SK-N-MC (cell line): ENCODE results near the gene RAC2.

Source experiments
- DNase-seq: peaks from one replicate; pipeline ENCODE4 v3.0.0-alpha.2; 2011; ENCODE audit warnings: low read depth, low spot score
- H3K27ac ChIP-seq: fragments of 200-600 bp; sonication (generic); 2 replicates; pipeline ENCODE4 v1.5.1; 2016; ENCODE audit warnings: mixed run types
- H3K36me3 ChIP-seq: fragments of 200-600 bp; sonication (generic); 2 replicates; pipeline ENCODE4 v1.6.1; 2017; ENCODE audit warnings: antibody characterized with exemption, low read length, mixed read lengths; ENCODE audit not compliant: insufficient read depth
- H3K4me3 ChIP-seq: fragments of 200-600 bp; sonication (generic); 2 replicates; pipeline ENCODE4 v1.5.1; 2016
- H3K9ac ChIP-seq: fragments of 200-600 bp; sonication (generic); 2 replicates; pipeline ENCODE4 v1.8.0; 2017; ENCODE audit warnings: mixed run types, mixed read lengths; ENCODE audit not compliant: insufficient read length
- H3K9me3 ChIP-seq: fragments of 200-600 bp; sonication (generic); 2 replicates; pipeline ENCODE4 v1.6.1; 2017; ENCODE audit warnings: low read depth, mild to moderate bottlenecking, antibody characterized with exemption, low read length, moderate library complexity, mixed read lengths
- EZH2 ChIP-seq: fragments of 200-600 bp; sonication (generic); IDR thresholded peaks from one replicate; pipeline ENCODE4 v1.6.1; 2017; ENCODE audit warnings: antibody characterized with exemption
- FOXP2 ChIP-seq: optimal IDR thresholded peaks from 2 replicates; pipeline ENCODE3; 2011; ENCODE audit warnings: mild to moderate bottlenecking, moderate library complexity; ENCODE audit not compliant: insufficient read depth; ENCODE audit errors: extremely low read length, control extremely low read depth
- POLR2AphosphoS5 ChIP-seq: IDR thresholded peaks from 2 replicates; pipeline ENCODE4 v1.6.1; 2012; ENCODE audit warnings: mild to moderate bottlenecking, low read depth, low read length, borderline replicate concordance

The RAC2 gene

DNA sequence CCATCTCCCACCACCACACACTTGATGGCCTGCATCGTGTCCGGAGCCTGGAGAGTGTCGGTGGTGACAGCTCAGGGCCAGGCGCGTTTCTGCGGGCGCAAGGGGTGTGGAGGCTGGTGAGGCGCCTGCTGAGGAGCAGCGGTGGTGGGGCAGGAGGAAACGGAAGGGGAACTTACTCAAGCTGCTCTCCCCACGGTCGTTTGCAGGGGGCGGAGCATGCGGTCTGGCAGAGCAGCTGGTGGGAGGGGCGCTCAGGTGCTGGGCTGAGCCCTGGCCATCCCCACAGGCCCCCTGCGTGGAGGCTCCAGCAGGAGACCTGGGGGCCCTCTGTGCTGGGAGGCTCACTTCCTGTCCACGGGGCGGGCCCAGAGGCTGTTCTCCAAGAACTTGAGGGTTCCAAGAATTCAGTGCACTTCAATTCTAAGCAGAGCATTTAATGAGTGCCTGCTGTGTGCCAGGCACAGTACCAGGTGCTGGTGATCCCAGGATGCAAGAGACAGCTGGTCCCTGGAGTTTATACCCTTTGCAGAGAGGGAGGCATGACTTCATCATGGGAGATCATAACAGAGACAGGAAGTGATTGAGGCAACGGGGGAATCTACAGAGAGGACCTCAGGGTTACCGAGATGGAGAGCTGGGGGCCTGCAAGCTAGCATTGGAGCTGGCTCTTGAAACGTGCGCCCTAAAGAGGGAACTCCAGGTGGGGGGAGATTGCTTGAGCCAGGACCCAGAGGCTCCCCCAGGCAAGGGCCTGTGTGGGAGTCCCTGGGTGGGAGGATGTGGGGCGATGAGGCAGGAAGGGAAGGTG is at the start of gene RAC2:
Gene RAC2 (minus strand): TSS at position 156 of the 808 bp plus-strand sequence. CDS start 121 bp downstream, at position 35.
- Histone ChIP-seq H3K9ac (peak within 1 kb of the TSS; percentile 15), H3K9me3 (no peaks in the 10 kb centered on the region), H3K36me3 (no peaks in the 10 kb centered on the region), H3K4me3 (peak within 1 kb of the TSS; percentile 66), H3K27ac (no peak within 1 kb of the TSS)
- DNase-seq = no peak
- TF ChIP-seq POLR2AphosphoS5 = no peak
- no peak for TF ChIP-seq EZH2
- no peak for TF ChIP-seq FOXP2

DNA sequence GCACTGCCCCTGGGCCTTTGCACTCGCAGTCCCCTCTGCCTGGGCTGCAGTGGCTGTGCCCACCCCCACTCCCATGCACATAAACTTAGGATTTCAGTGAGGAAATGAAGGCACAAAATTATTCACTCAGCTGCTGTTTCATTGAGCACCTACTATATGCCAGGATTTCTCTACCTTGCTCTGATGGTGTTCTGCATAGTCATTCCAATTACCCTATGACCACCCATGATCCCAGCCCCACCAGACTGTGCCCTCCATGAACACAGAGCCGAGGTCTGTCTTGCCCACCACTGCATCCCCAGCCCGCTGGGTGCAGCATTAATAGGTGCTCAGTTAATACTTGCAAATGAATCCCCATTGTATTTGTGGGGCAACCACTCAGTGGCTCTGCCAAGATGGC is 49.1 kb upstream of the RAC2 start:
- no peaks in the 10 kb centered on the region for H3K9me3 ChIP-seq
- H3K27ac ChIP-seq = no peak overlapping the region
- TF ChIP-seq FOXP2 (no peak), EZH2 (no peak), POLR2AphosphoS5 (no peak)
- no peak for DNase-seq
- H3K9ac ChIP-seq = no peak overlapping the region
- no peaks in the 10 kb centered on the region for H3K36me3 ChIP-seq
- no peak overlapping the region for H3K4me3 ChIP-seq

DNA sequence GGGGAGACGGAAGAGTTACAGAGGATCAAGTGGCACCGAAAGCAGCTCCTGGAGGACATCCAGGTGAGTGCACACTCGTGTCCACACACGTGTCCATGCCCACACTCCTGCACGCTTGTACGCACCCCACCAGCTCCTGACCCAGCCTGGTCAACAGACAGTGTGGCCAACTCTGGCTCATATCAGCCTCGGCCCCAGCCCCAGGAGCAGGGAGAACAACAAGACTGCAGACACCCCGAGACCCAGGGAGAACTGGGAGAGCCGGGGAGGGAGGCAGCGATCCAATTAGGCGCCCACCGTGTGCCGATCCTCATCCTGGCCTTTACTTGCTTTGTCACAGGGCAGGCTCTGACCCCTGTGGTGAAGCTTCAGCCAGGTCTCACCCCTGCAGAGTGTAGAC is 48.6 kb upstream of the RAC2 start:
- H3K27ac ChIP-seq = no peak overlapping the region
- H3K9ac ChIP-seq = no peak overlapping the region
- TF ChIP-seq EZH2 = no peak
- TF ChIP-seq POLR2AphosphoS5 = no peak
- H3K36me3 ChIP-seq = no peaks in the 10 kb centered on the region
- no peak overlapping the region for H3K4me3 ChIP-seq
- H3K9me3 ChIP-seq = no peaks in the 10 kb centered on the region
- no peak for DNase-seq

DNA sequence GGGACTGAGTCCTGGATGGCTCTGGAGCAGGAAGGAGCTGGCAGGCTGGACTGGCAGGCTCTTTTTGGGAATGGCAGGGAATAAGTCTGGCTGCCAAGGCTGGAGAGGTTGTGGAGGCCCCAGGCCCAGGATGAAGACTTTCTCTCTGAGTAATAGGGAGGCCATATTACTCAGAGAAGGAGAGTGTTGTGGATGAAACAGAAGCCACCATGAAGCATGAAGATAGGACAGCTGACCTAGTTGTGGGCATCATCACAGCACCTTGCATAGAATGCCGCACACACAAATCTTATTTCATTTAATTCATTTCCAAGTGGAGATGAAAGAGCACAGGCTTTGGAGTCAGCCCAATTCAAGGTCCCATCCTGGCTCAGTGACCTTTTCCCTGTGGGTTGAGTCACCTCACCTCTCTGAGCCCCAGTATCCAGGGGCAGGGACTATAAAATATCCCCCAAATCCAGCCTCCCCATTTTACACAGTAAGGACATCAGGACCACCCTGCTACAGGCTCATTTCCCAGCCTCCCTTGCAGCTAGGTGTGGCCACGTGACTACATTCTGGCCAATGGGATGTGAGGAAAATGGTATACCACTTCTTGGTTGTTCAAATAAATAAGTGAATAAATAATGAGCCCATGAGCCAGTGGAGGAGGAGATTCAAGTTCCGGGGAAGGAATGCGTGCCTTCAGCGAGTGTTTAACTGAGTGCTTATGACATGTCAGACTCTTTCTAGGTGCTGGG is 47.7 kb upstream of the RAC2 start:
- TF ChIP-seq EZH2 (no peak), FOXP2 (no peak), POLR2AphosphoS5 (no peak)
- H3K9me3 ChIP-seq = no peaks in the 10 kb centered on the region
- H3K27ac ChIP-seq = no peak overlapping the region
- no peak for DNase-seq
- H3K4me3 ChIP-seq = no peak overlapping the region
- H3K36me3 ChIP-seq = no peaks in the 10 kb centered on the region
- H3K9ac ChIP-seq = no peak overlapping the region

DNA sequence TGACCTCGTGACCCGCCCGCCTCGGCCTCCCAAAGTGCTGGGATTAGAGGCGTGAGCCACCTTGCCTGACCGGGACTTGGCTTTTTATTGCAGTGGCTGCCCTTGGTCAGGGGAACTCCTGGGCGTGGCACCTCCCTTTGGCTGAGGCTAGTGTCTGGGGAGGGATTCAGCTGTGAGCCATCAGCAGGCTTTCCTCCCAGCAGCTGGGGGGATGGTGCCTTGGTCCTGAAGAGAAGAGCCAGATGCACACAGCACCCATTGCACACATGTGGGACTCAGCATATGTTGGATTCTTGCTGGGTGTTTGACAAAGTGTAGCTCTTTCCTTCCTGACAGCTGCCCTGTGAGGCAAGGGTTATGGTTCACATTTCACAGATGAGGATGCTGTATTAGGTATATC is 46.7 kb upstream of the RAC2 start:
- Histone ChIP-seq H3K4me3 (no peak overlapping the region), H3K36me3 (no peaks in the 10 kb centered on the region), H3K27ac (no peak overlapping the region), H3K9ac (no peak overlapping the region), H3K9me3 (no peaks in the 10 kb centered on the region)
- no peak for DNase-seq
- TF ChIP-seq EZH2 = no peak
- no peak for TF ChIP-seq FOXP2
- no peak for TF ChIP-seq POLR2AphosphoS5

DNA sequence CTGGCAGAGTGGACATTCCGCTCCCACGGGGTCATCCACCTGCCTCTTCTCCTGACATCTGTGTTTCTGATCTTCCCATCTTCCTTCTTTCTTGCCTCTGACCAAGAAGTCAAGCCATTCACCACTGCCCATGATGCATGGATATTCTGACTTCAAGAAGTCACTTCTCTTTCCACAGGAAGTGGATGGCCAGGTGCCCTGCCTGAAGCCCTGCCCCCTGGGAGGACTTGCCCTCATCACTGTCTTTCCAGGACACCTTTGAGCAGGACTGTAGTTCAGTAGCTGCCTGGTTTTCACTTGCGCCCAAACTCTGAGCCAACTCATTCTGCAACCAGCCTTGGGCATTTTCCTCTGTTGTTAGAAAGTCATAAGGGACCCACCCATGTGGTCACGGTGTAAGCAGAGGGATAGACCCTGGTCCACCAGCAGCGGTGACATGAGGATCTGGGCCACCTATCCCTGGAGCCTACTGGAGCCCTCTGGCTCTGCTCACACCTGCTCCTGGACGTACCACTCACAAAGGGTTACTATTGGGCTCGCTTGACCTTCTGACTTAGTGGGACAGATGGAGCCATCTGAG is 45.2 kb upstream of the RAC2 start:
- no peak for DNase-seq

DNA sequence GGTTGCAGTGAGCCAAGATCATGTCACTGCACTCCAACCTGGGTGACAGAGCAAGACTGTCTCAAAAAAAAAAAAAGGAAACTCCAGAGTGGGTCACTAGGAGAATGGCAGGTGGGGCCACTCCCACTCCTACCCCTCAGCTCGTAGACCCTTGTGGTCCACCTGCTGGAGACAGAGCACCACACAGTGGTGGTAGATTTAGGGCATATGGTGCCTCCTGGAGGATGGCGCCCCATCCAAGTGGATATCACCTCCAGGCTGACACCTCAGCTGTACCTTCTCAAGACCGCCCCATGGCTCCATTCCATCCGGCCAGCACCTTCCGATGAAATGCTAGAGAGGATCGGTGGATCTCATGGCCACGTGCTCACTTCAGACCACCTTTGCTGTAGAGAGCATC is 44.5 kb upstream of the RAC2 start:
- H3K9ac ChIP-seq = no peak overlapping the region
- no peak overlapping the region for H3K4me3 ChIP-seq
- TF ChIP-seq EZH2 = no peak
- TF ChIP-seq POLR2AphosphoS5 = no peak
- no peak for TF ChIP-seq FOXP2
- no peak for DNase-seq
- no peak overlapping the region for H3K27ac ChIP-seq
- no peaks in the 10 kb centered on the region for H3K36me3 ChIP-seq
- H3K9me3 ChIP-seq = no peaks in the 10 kb centered on the region

More for the DNA sequence above, 45.2 kb upstream of the RAC2 start:
- no peak overlapping the region for H3K4me3 ChIP-seq
- TF ChIP-seq POLR2AphosphoS5 = no peak
- no peak for TF ChIP-seq FOXP2
- no peak for TF ChIP-seq EZH2
- H3K9ac ChIP-seq = no peak overlapping the region
- H3K9me3 ChIP-seq = no peaks in the 10 kb centered on the region
- H3K27ac ChIP-seq = no peak overlapping the region
- H3K36me3 ChIP-seq = no peaks in the 10 kb centered on the region

DNA sequence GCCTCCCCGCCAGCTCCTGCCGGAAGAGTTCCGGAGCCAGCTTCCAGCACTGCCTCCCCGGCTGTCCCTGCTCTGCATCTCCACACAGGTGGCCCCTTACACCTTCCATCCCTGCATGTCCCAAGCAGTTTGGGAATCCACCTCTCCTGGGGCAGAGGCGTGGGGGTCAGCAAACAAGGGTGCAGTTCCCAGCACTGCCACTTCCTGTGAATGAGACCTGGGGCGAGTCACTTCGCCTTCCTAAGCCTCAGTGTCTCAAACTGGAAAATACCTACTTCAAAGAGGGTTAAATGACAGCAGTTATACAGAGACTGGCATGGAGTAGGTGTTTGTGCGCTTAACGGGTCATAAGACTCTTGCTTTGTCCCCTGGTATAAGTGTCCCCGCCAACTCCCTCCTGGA is 43.5 kb upstream of the RAC2 start:
- Histone ChIP-seq H3K9ac (no peak overlapping the region), H3K4me3 (no peak overlapping the region), H3K36me3 (no peaks in the 10 kb centered on the region), H3K9me3 (no peaks in the 10 kb centered on the region), H3K27ac (no peak overlapping the region)
- no peak for TF ChIP-seq POLR2AphosphoS5
- no peak for TF ChIP-seq EZH2
- TF ChIP-seq FOXP2 = no peak
- no peak for DNase-seq
